Glutamatergic neuron (in vitro differentiated cells): ENCODE results near the gene KIF6. TPM values are rescaled to one million over a fixed set of nuclear protein-coding genes. Genes with fewer than 3 reads are reported as not detected.

Experiments
- DNase-seq: peaks from one replicate; pipeline ENCODE4 v3.0.0; 2022
- H3K27ac Mint-ChIP-seq: one replicate; pipeline ENCODE4 v1.8.0; 2020; ENCODE audit warnings: mild to moderate bottlenecking, mixed read lengths, inconsistent platforms; ENCODE audit not compliant: unreplicated experiment
- H3K27me3 Mint-ChIP-seq: one replicate; pipeline ENCODE4 v1.8.0; 2020; ENCODE audit warnings: mild to moderate bottlenecking, moderate library complexity, mixed read lengths, inconsistent platforms; ENCODE audit not compliant: unreplicated experiment
- H3K36me3 Mint-ChIP-seq: one replicate; pipeline ENCODE4 v1.8.0; 2020; ENCODE audit warnings: mild to moderate bottlenecking, mixed read lengths, inconsistent platforms; ENCODE audit not compliant: unreplicated experiment
- H3K4me1 Mint-ChIP-seq: one replicate; pipeline ENCODE4 v1.8.0; 2020; ENCODE audit warnings: mild to moderate bottlenecking, low read depth, mixed read lengths, inconsistent platforms; ENCODE audit not compliant: unreplicated experiment
- H3K4me3 Mint-ChIP-seq: one replicate; pipeline ENCODE4 v1.8.0; 2020; ENCODE audit warnings: mild to moderate bottlenecking, mixed read lengths, inconsistent platforms; ENCODE audit not compliant: unreplicated experiment
- H3K9me3 Mint-ChIP-seq: one replicate; pipeline ENCODE4 v1.8.0; 2020; ENCODE audit warnings: mild to moderate bottlenecking, moderate library complexity, mixed read lengths, inconsistent platforms; ENCODE audit not compliant: unreplicated experiment
- total RNA-seq: library from RNA; stranded (reverse); fragmentation: NEBNext Ultra II Directional; extraction: Animal tissue kit (Norgen Biotek cat#: 25700); gene quantifications from one replicate; pipeline ENCODE4 v1.2.1, GENCODE V29; 2021; ENCODE audit not compliant: unreplicated experiment
- TF ChIP-seq, protein P1 (sequence below): fragments of 200-600 bp; sonication (generic); IDR thresholded peaks from one replicate; pipeline ENCODE4 v1.5.0; 2021; ENCODE audit not compliant: partially characterized antibody, unreplicated experiment

KIF6 gene
- total RNA-seq, 1 donor from 2014 or later = 1.1 TPM

DNA sequence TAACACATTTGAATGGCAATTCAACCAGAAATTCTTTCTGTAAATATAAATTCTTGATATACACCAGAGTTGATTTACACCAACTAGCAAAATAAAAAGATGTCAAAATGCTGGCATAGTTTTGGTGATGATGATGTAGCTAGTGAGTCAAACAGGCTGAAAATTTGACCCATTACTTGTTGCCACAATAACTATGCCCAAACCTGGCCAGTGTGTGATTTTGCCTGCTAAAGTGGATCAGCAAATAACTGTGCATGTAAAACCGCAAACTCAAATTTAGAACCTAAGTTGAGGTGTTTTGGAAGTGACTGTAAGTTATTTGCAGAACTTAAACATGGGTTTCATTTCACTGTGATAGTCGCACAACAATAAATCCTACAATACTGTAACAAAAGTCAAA, 125.9 kb downstream of the KIF6 start:
- Mint-ChIP-seq H3K27ac (no peak overlapping the region), H3K4me1 (no peaks in the 10 kb centered on the region), H3K36me3 (no peaks in the 10 kb centered on the region), H3K27me3 (no peaks in the 10 kb centered on the region), H3K9me3 (no peaks in the 10 kb centered on the region), H3K4me3 (no peak overlapping the region)
- TF ChIP-seq, protein P1, sequence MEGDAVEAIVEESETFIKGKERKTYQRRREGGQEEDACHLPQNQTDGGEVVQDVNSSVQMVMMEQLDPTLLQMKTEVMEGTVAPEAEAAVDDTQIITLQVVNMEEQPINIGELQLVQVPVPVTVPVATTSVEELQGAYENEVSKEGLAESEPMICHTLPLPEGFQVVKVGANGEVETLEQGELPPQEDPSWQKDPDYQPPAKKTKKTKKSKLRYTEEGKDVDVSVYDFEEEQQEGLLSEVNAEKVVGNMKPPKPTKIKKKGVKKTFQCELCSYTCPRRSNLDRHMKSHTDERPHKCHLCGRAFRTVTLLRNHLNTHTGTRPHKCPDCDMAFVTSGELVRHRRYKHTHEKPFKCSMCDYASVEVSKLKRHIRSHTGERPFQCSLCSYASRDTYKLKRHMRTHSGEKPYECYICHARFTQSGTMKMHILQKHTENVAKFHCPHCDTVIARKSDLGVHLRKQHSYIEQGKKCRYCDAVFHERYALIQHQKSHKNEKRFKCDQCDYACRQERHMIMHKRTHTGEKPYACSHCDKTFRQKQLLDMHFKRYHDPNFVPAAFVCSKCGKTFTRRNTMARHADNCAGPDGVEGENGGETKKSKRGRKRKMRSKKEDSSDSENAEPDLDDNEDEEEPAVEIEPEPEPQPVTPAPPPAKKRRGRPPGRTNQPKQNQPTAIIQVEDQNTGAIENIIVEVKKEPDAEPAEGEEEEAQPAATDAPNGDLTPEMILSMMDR = no peak
- no peak for DNase-seq

DNA sequence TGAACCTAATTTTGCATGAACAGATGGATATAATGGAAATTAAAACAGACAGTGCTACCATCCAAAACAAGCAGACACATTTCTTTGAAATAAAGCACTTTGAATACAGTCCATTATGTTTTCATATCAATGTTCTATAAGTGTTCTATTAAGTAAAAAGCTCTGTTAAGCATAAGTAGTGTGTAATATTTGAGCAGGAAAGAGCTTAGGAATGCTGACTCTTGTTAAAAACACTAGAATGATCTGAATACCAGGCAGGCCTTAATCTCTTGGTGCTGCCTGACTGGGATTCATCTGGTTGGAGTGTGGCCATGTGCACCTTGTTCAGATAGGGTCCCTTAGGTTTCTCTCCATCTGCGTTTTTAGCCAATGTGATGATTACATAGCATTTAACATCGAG, 130.9 kb downstream of the KIF6 start:
- TF ChIP-seq, protein P1 = no peak
- Mint-ChIP-seq H3K27me3 (no peaks in the 10 kb centered on the region), H3K9me3 (no peaks in the 10 kb centered on the region), H3K4me3 (no peak overlapping the region), H3K4me1 (no peaks in the 10 kb centered on the region), H3K27ac (no peak overlapping the region), H3K36me3 (no peaks in the 10 kb centered on the region)
- no peak for DNase-seq

DNA sequence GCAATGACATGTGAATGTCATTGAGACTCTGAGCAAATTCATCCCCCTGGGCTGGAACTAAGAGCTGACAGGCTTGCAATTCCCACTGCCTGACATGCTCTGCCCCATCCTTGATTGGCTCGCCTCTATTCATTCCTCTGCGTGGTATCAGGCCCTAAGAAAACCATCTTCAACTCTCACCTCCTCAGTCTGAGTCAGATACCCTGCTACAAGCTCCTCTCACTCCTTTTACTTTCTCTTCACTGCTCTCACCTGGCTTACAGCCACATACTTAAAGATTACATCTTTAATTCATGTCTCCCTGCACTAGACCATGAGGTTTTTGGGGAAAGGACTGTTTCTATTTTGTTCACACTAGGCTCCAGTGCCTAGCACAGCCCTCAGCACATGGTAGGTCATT, 131.6 kb downstream of the KIF6 start:
- no peak overlapping the region for H3K4me3 Mint-ChIP-seq
- H3K27me3 Mint-ChIP-seq = no peaks in the 10 kb centered on the region
- H3K36me3 Mint-ChIP-seq = no peaks in the 10 kb centered on the region
- H3K27ac Mint-ChIP-seq = no peak overlapping the region
- TF ChIP-seq, protein P1 = no peak
- DNase-seq = no peak
- no peaks in the 10 kb centered on the region for H3K9me3 Mint-ChIP-seq
- H3K4me1 Mint-ChIP-seq = no peaks in the 10 kb centered on the region

DNA sequence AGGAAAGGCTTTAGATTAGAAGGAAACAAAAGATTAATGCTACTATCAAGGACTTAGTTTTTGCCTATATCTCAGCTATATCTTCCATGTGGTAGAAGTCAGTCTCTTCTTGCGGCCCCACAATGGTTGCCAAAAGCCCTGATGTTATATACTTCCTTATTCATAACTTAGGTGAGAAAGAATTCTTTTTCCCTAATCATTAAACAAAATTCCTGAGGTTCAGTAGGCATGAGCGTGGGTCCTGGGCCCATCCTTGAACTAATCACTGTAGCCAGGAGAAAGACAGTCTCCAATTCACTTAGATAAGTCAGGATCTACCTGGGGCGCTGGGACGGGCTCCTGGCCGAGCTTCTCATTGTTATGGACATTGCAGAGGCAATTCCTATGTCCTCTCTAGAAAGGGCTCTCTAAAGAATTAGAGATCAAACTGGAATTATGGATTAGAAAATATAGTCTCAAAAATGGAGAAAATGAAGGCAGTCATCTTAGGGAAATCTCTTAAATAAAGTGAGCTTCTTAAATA, 134.3 kb downstream of the KIF6 start:
- Mint-ChIP-seq H3K4me1 (no peaks in the 10 kb centered on the region), H3K27me3 (no peaks in the 10 kb centered on the region), H3K4me3 (no peak overlapping the region), H3K27ac (no peak overlapping the region), H3K36me3 (no peaks in the 10 kb centered on the region), H3K9me3 (no peaks in the 10 kb centered on the region)
- TF ChIP-seq, protein P1 = no peak
- DNase-seq = no peak

DNA sequence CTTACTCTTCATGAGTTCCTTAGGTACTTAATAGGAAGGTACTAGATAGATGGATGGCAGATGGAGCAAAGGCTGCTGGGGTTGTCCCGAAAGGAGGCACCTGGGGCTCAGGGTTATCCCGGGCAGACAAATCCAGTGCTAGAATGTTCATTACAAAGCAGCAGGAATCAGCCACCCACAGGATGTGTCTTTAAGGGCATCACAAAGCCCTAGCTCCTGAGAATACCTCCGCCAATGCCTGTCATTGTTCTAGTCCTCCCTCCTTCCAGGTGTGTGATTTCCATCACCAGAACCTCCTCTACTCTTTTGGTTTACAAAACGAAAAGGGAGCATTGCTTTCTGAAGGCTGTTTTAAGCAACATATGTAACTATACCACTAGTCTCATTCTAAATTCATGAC, 138.1 kb downstream of the KIF6 start:
- TF ChIP-seq, protein P1 = no peak
- no peaks in the 10 kb centered on the region for H3K36me3 Mint-ChIP-seq
- H3K4me3 Mint-ChIP-seq = no peak overlapping the region
- peaks cover 2% of the 10 kb centered on the region for H3K9me3 Mint-ChIP-seq
- no peak for DNase-seq
- no peak overlapping the region for H3K27ac Mint-ChIP-seq
- no peaks in the 10 kb centered on the region for H3K27me3 Mint-ChIP-seq
- no peaks in the 10 kb centered on the region for H3K4me1 Mint-ChIP-seq
